Stimulated activated naive B cell treated with anti-CD40 and anti-IgM and Interleukin-4, amounts not matched to agents 10 μg/mL and 1 μg/mL and 100 μg/mL, for 72 hours (primary cell): Measurements from ENCODE around the gene IPCEF1.
A peak's percentile ranks its signal among the peaks of the same experiment; 100 is the strongest.

Experiments
- ATAC-seq, 2 donors: fragments of 150-1000 bp; cut with Tn5 transposase; replicated peaks; 2 replicates each; pipeline ENCODE4 v1.10.0; 2021; ENCODE audit warnings: moderate library complexity in 1 of 2
- DNase-seq: peaks from one replicate; pipeline ENCODE4 v3.0.0; 2021
- H3K27ac Mint-ChIP-seq: one replicate; pipeline ENCODE4 v1.8.0; 2022; ENCODE audit warnings: mild to moderate bottlenecking, mixed read lengths
- H3K27me3 Mint-ChIP-seq, 2 donors: one replicate each; pipeline ENCODE4 v1.8.0; 2022; ENCODE audit warnings: mixed read lengths in 2 of 2
- H3K36me3 Mint-ChIP-seq, 2 donors: one replicate each; pipeline ENCODE4 v1.8.0; 2022; ENCODE audit warnings: mixed read lengths in 2 of 2, mild to moderate bottlenecking in 1 of 2
- H3K4me1 Mint-ChIP-seq, 2 donors: one replicate each; pipeline ENCODE4 v1.8.0; 2022; ENCODE audit warnings: mixed read lengths in 2 of 2, mild to moderate bottlenecking in 1 of 2
- H3K4me3 Mint-ChIP-seq, 2 donors: one replicate each; pipeline ENCODE4 v1.8.0; 2022; ENCODE audit warnings: mild to moderate bottlenecking in 2 of 2, mixed read lengths in 2 of 2, moderate library complexity in 1 of 2
- H3K9me3 Mint-ChIP-seq, 2 donors: one replicate each; pipeline ENCODE4 v1.8.0; 2022; ENCODE audit warnings: mixed read lengths in 2 of 2, mild to moderate bottlenecking in 1 of 2

The IPCEF1 gene

DNA sequence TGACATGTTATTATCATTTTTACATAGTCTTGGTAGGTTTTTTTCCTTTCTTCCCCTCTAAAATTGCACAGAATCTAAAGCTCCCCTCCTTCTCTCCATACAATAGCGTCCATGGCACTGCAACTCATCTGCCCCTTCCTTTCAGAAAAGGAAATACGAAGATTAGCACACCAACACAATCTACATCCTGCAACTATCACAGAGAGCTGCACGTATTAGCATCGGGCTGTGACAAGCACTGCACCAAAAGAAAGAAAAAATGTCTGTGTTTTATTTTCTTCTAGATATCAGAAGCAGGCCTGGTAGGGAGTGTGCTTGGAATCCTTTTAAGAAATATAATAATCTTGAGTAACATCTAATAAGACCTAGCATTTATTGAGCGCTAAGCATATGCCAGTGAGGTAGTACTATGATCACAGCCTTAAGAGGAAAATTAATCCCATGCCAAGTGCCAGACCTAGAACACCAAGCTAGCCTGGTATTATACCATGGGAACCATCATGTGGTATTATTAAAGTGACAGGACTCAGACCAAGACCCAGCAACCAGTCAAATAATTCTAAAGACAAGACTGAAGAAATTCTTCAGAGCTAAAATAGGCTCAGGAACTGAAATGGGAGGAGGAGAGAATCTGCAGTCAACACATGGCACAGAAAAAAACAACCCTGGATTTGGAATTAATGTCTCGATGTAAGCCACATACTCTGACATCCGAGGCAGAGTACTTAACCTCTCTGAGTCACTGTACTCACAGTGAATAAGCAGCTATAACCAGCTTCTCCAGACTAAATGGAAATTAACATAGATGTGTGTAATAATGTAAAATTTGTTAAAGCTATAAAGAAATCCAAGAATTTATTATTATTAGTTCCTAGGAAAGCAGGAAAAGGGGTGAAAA is 124.3 kb downstream of the IPCEF1 start:
- Mint-ChIP-seq H3K9me3 (no peaks in the 10 kb centered on the region), H3K4me3 (no peak overlapping the region), H3K4me1 (peaks cover 10 to 26% of the 10 kb centered on the region in 2 donors), H3K27ac (no peak overlapping the region), H3K36me3 (no peaks in the 10 kb centered on the region), H3K27me3 (peaks cover 0 to 5% of the 10 kb centered on the region in 2 donors)
- DNase-seq = no peak
- ATAC-seq = no peak

- H3K27ac Mint-ChIP-seq = no peak overlapping the region
- DNase-seq (no peak), ATAC-seq (no peak)
- no peak overlapping the region for H3K4me3 Mint-ChIP-seq
- H3K36me3 Mint-ChIP-seq = no peaks in the 10 kb centered on the region
- no peaks in the 10 kb centered on the region for H3K9me3 Mint-ChIP-seq
- peaks cover 0 to 5% of the 10 kb centered on the region in 2 donors for H3K27me3 Mint-ChIP-seq
- peaks cover 10 to 28% of the 10 kb centered on the region in 2 donors for H3K4me1 Mint-ChIP-seq
Measured at GRCh38 chr6:154230910-154231595, 125.5 kb downstream of the IPCEF1 start.

GRCh38 chr6:154230393-154230792 is 126.2 kb downstream of the IPCEF1 start:
- H3K9me3 Mint-ChIP-seq = no peaks in the 10 kb centered on the region
- H3K27ac Mint-ChIP-seq = no peak overlapping the region
- H3K27me3 Mint-ChIP-seq = peaks cover 0 to 5% of the 10 kb centered on the region in 2 donors
- H3K4me3 Mint-ChIP-seq = no peak overlapping the region
- ATAC-seq (no peak), DNase-seq (no peak)
- no peaks in the 10 kb centered on the region for H3K36me3 Mint-ChIP-seq
- peaks cover 13 to 31% of the 10 kb centered on the region in 2 donors for H3K4me1 Mint-ChIP-seq

DNA sequence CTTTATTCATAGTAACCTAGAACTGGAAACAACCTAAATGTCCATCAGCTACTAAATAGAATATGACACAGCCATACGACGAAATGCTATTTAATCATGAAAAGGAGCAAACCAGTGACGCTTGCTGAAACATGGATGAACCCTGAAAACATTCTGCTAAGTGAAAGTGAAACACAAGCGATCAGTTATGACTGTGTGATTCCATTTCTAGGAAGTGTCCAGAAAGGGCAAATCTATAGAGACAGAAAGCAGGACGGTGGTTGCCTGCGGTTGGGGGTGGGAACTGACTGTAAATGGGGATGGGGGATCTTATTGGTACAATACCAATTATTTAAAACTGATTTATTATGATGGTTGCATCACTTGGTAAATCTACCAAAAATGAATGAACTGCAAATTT is 126.8 kb downstream of the IPCEF1 start:
- H3K4me3 Mint-ChIP-seq = no peak overlapping the region
- no peaks in the 10 kb centered on the region for H3K36me3 Mint-ChIP-seq
- no peak overlapping the region for H3K27ac Mint-ChIP-seq
- peaks cover 0 to 5% of the 10 kb centered on the region in 2 donors for H3K27me3 Mint-ChIP-seq
- H3K4me1 Mint-ChIP-seq = peaks cover 12 to 29% of the 10 kb centered on the region in 2 donors
- no peak for DNase-seq
- peak; percentile 59 to 60 for ATAC-seq
- no peaks in the 10 kb centered on the region for H3K9me3 Mint-ChIP-seq

GRCh38 chr6:154228521-154228905 is 128.1 kb downstream of the IPCEF1 start:
- Mint-ChIP-seq H3K4me3 (no peak overlapping the region), H3K27me3 (peaks cover 0 to 5% of the 10 kb centered on the region in 2 donors), H3K36me3 (no peaks in the 10 kb centered on the region), H3K27ac (no peak overlapping the region), H3K9me3 (no peaks in the 10 kb centered on the region), H3K4me1 (peaks cover 4 to 16% of the 10 kb centered on the region in 2 donors)
- DNase-seq = no peak
- no peak for ATAC-seq

GRCh38 chr6:154227862-154228520 is 128.6 kb downstream of the IPCEF1 start:
- Mint-ChIP-seq H3K4me1 (peaks cover 4 to 12% of the 10 kb centered on the region in 2 donors), H3K27me3 (peaks cover 0 to 5% of the 10 kb centered on the region in 2 donors), H3K36me3 (no peaks in the 10 kb centered on the region), H3K9me3 (no peaks in the 10 kb centered on the region), H3K4me3 (no peak overlapping the region), H3K27ac (no peak overlapping the region)
- DNase-seq (no peak), ATAC-seq (no peak)

- no peak overlapping the region for H3K27ac Mint-ChIP-seq
- H3K27me3 Mint-ChIP-seq = peaks cover 0 to 2% of the 10 kb centered on the region in 2 donors
- H3K4me1 Mint-ChIP-seq = peaks cover 4 to 12% of the 10 kb centered on the region in 2 donors
- no peaks in the 10 kb centered on the region for H3K36me3 Mint-ChIP-seq
- ATAC-seq = no peak
- DNase-seq = no peak
- H3K4me3 Mint-ChIP-seq = no peak overlapping the region
- no peaks in the 10 kb centered on the region for H3K9me3 Mint-ChIP-seq
Measured at GRCh38 chr6:154226461-154226860, 130.1 kb downstream of the IPCEF1 start.

- no peak for ATAC-seq
- Mint-ChIP-seq H3K9me3 (no peaks in the 10 kb centered on the region), H3K36me3 (no peaks in the 10 kb centered on the region), H3K27ac (no peak overlapping the region), H3K4me1 (peaks cover 3 to 7% of the 10 kb centered on the region in 2 donors), H3K4me3 (no peak overlapping the region), H3K27me3 (no peaks in the 10 kb centered on the region)
- DNase-seq = no peak
Measured at GRCh38 chr6:154223296-154223695, 133.3 kb downstream of the IPCEF1 start.

- Mint-ChIP-seq H3K27me3 (no peaks in the 10 kb centered on the region), H3K36me3 (no peaks in the 10 kb centered on the region), H3K27ac (no peak overlapping the region), H3K9me3 (no peaks in the 10 kb centered on the region), H3K4me3 (no peak overlapping the region), H3K4me1 (peaks cover 3 to 12% of the 10 kb centered on the region in 2 donors)
- ATAC-seq (no peak), DNase-seq (no peak)
Measured at GRCh38 chr6:154222716-154223115, 133.9 kb downstream of the IPCEF1 start.

GRCh38 chr6:154219250-154219649 is 137.4 kb downstream of the IPCEF1 start:
- DNase-seq (no peak), ATAC-seq (no peak)
- Mint-ChIP-seq H3K36me3 (no peaks in the 10 kb centered on the region), H3K27ac (no peak overlapping the region), H3K9me3 (no peaks in the 10 kb centered on the region), H3K27me3 (no peaks in the 10 kb centered on the region), H3K4me3 (no peak overlapping the region), H3K4me1 (peaks cover 0 to 7% of the 10 kb centered on the region in 2 donors)

GRCh38 chr6:154218787-154219186 is 137.8 kb downstream of the IPCEF1 start:
- Mint-ChIP-seq H3K27me3 (no peaks in the 10 kb centered on the region), H3K4me3 (no peak overlapping the region), H3K27ac (no peak overlapping the region), H3K9me3 (no peaks in the 10 kb centered on the region), H3K36me3 (no peaks in the 10 kb centered on the region), H3K4me1 (peaks cover 0 to 7% of the 10 kb centered on the region in 2 donors)
- ATAC-seq (no peak), DNase-seq (no peak)

- Mint-ChIP-seq H3K27me3 (no peaks in the 10 kb centered on the region), H3K9me3 (no peaks in the 10 kb centered on the region), H3K4me1 (peaks cover 0 to 7% of the 10 kb centered on the region in 2 donors), H3K27ac (no peak overlapping the region), H3K36me3 (no peaks in the 10 kb centered on the region), H3K4me3 (no peak overlapping the region)
- DNase-seq = no peak
- ATAC-seq = no peak
Measured at GRCh38 chr6:154218301-154218700, 138.3 kb downstream of the IPCEF1 start.

- no peaks in the 10 kb centered on the region for H3K9me3 Mint-ChIP-seq
- no peak overlapping the region for H3K27ac Mint-ChIP-seq
Measured at GRCh38 chr6:154213782-154214181, 142.8 kb downstream of the IPCEF1 start.

DNA sequence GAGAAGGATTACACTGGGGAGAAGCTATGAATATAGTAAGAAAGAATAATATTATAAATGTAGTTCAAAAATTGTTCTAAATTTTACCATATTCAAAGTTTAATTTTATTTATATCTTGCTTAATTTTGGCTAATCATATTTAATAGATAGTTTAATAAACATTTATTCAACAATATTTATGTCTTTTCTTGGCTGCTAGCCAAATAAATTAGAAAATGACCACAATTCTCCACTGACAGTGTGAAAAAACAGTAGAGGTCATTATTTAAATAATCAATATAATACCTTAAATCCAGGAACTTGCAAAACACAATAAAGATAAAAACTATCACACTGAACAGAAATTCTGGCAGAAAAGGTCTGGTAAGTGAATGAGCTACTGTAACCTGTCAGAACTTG is 145.9 kb downstream of the IPCEF1 start:
- H3K36me3 Mint-ChIP-seq = no peaks in the 10 kb centered on the region
- ATAC-seq = no peak

More at GRCh38 chr6:154213782-154214181, 142.8 kb downstream of the IPCEF1 start:
- ATAC-seq (no peak), DNase-seq (no peak)
- Mint-ChIP-seq H3K4me3 (no peak overlapping the region), H3K4me1 (peaks cover 0 to 7% of the 10 kb centered on the region in 2 donors), H3K36me3 (no peaks in the 10 kb centered on the region), H3K27me3 (no peaks in the 10 kb centered on the region)

More for the DNA sequence above, 145.9 kb downstream of the IPCEF1 start:
- H3K27me3 Mint-ChIP-seq = no peaks in the 10 kb centered on the region
- H3K9me3 Mint-ChIP-seq = no peaks in the 10 kb centered on the region
- no peak overlapping the region for H3K4me3 Mint-ChIP-seq
- H3K27ac Mint-ChIP-seq = no peak overlapping the region
- DNase-seq = no peak
- H3K4me1 Mint-ChIP-seq = no peaks in the 10 kb centered on the region
